Activated CD4-positive, CD25-positive, alpha-beta regulatory T cell treated with anti-CD3 and anti-CD28 coated beads, Interleukin-2, amount 50 U/mL, for 16 hours (primary cell): ENCODE measurements around the gene GNG2.
A peak's percentile ranks its signal among the peaks of the same experiment; 100 is the strongest.

Experiments
- DNase-seq: peaks from one replicate; pipeline ENCODE4 v3.0.0-alpha.2; 2020; ENCODE audit warnings: low read depth, low spot score

GNG2 gene

GRCh38 chr14:51889851-51890250, 29.4 kb downstream of the GNG2 start:
- no peak for DNase-seq

- DNase-seq, result no peak
Observed at GRCh38 chr14:51894250-51894649, 33.8 kb downstream of the GNG2 start.

DNA sequence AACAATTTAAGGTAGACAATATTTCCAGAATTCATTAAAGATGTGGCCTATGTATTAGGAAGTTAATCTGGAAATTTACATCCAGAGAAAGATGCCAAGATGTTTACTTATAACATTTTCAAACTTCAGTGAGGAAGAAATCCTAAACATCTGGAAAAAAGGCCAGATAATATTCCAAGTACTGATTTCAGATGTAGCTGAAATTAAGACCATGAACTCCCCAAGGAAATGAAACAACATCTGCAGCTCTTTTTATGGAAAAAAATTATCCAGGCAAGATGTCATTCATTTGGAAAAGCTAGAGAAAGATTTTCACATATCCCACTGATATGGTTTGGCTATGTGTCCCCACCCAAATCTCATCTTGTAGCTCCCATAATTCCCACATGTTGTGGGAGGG, 35.0 kb downstream of the GNG2 start:
- no peak for DNase-seq

DNA sequence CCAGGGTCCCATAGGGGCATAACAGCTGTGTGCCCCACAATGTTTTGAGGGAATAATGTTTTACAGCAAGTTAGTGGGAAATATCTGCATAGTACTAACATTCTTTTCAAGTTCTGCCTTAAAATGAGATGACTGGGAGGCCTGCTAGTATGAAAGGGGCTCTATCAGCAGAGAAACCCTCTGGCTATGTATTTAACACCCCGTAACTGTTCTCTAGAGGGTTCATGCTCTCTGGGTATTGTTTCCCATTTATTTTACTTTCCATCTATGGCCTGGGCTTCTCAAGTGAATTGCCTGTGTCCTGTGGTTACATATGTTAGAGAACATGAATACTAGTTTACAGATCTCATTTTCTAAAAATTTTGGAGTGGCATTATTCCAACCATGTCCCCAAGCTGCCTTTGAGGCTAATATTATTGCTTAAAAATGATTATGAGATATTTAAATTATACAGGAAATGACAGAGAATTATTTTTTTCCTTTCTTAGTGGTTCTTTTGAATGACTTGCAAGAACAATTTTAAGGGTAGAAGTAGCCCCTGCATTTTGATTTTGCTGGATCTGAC, 37.5 kb downstream of the GNG2 start:
- no peak for DNase-seq

DNA sequence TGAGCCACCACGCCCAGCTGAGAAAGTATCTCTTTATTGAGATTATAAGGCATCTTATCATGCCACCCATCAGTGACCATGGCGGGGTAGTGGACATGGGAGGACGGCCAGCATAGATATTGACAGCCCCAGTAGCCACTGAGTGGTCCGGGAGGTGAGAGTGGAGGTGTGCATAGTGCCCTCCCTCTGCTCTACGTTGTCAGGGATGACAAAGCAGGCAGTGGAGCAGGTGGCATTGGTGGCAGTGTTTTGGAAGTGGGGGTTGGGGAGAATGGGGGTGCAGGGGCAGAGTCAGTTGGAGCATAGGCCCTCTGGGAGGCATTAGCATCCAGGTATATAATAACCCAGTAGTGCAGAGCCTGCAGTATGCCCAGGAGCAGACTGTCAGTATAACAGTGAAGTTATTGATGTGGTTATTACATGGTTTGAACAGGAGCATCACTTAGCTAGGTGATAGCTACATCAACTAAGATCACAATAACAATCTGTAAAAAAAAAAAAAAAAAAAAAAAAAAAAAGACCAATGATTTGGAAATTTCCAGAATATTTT, 41.1 kb downstream of the GNG2 start:
- DNase-seq, result no peak

DNA sequence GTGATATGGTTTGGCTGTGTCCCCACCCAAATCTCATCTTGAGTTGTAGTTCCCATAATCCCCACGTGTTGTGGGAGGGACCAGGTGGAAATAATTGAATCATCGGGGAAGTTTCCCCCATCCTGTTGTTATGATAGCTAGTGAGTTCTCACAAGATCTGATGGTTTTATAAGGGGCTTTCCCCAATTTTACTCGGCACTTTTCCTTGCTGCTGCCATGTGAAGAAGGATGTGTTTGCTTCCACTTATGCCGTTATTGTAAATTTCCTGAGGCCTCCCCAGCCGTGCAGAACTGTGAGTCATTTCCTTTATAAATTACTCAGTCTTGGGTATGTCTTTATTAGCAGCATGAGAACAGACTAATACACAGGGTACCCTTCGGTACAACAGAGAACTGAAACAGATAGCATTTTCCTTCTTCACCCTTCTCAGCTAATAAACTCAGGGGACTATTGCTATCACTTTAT, 45.3 kb downstream of the GNG2 start:
- peak; percentile 38 for DNase-seq

- DNase-seq, result no peak
Observed at GRCh38 chr14:51908086-51908485, 47.7 kb downstream of the GNG2 start.

DNA sequence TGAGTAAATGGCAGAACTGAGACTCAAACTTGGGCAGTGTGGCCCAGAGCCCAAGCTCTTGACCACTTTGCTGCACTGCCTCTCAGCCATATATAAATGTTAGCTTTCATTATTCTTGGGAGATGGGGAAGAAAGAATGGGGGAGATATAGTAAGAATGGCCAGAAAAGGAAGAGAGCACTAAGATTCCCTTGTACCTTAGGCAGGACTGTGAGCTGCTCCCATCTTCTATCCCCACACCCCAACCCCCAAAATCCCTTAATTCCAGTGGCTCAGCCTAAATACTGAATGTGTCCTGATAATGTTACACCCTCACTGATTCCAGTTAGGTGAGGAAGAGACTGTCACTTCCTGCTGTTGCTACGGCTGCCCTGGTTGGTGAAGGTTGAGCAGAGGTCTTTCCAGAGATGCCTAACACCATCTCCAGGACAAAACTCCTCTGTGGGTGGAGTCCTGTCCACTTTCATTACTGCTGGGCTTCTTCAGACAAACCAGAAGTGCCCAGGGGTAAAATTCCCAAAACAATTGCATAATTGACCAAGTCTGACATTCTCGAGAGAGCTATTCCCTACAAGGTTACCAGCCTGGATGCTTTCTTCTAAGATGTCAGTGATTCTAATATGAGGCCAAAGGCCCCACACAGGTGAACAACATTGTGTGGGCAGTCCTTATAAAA, 51.8 kb downstream of the GNG2 start:
- DNase-seq, result no peak

DNA sequence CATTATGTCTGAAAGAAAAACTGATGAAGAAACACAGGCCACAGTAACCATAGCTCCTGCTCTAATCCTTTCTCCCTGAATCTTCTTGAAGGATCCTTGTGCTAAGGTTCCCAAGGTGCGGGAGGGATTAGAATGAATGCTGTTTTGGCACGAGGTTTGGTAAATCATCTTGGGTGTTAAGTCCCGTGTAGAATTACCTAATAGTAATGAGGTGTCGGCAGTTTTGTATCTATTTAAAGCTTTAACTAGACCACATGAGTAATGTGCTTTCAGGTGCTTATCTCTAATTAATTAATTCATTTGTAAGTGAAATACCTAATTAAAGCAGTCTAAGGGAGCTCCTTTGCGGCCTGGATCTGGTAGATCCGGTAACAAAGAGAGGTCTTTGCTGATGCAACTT, 53.9 kb downstream of the GNG2 start:
- DNase-seq, result no peak

DNA sequence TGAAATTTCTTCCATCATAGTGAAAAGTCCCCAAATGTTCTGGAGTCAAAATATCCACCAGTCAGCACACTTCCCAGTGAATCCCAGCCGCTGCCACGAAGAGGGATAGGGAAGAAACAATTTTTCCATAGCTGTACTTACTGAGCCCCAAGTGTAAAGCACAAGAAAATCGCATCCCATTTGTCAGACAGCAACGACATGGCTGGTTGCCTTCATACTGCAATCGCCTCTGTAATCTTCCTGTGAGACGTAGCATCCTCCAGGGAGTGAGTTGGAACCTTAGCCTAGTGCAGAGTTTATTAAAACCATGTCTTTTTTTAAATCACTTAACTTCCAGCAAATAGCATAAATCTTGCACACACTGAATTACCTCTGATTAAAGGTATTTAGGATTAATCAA, 56.8 kb downstream of the GNG2 start:
- no peak for DNase-seq

- DNase-seq, result no peak
Observed at GRCh38 chr14:51921026-51921425, 60.6 kb downstream of the GNG2 start.

DNA sequence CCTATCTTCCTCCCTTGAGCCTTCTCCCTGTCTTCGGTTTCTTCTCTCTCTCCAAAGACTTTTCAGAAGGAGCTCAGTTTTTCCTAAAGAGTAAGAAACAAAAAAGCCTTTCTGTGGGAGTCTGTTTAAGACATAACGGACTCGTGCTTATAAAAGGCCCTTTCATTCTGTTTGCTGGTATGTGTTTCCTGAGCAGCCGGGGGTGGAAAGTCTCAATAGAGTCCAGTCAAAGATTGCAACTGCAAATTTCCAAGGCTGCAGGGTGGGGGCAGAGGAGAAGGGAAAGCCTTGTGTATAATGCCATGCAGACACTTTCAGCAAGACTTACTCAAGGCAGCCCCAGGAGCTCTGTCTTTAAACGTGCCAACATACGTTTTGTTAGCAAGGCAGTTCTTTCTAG, 62.2 kb downstream of the GNG2 start:
- DNase-seq, result no peak

- no peak for DNase-seq
Observed at GRCh38 chr14:51924600-51924999, 64.2 kb downstream of the GNG2 start.

GRCh38 chr14:51925980-51926379, 65.6 kb downstream of the GNG2 start:
- DNase-seq, result no peak

GRCh38 chr14:51926449-51926848, 66.0 kb downstream of the GNG2 start:
- DNase-seq, result no peak

GRCh38 chr14:51928568-51928967, 68.2 kb downstream of the GNG2 start:
- DNase-seq, result no peak

GRCh38 chr14:51929166-51929565, 68.8 kb downstream of the GNG2 start:
- DNase-seq, result no peak

GRCh38 chr14:51929910-51930682, 69.7 kb downstream of the GNG2 start:
- no peak for DNase-seq

DNA sequence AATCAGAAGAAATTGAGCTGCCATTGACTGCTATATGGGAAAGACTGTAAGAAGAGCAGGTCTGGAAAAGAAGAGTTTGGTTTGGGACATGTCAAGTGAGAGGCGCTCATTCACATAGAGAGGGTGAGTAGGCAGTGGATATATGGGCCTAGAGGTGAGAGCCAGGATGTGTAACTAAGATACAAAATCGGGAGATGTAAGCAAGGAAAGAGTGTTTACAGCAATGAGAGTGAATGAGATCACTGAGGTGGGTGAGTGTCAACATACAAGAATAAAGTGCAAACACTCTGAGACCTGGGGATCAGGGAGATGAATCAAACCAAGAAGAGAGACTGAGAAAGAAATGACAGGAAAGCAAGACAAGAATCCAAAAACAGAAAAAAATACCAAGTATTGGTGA, 70.9 kb downstream of the GNG2 start:
- DNase-seq, result no peak

DNA sequence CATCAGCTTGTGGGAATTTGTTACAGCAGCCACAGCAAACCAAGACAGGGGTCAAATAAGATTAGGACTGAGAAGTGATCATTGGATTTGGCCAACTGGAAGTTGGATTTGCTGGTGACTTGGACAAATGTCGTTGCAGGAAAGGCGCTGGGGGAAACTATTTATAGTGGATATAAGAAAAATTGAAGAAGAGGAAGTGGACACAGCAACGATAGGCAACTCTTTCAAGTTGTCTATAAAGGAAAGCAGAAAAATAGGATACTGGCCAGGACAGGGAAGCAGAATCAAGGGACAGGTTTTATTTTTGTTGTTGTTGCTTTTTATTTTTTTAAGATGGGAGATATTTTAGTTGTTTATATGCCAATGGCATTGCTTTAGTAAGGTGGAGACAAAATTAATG, 72.8 kb downstream of the GNG2 start:
- DNase-seq, result no peak

- no peak for DNase-seq
Observed at GRCh38 chr14:51938137-51938536, 77.7 kb downstream of the GNG2 start.

GRCh38 chr14:51938821-51939220, 78.4 kb downstream of the GNG2 start:
- no peak for DNase-seq

GRCh38 chr14:51939226-51939625, 78.8 kb downstream of the GNG2 start:
- DNase-seq, result no peak
